IPS-18c (cell line): ENCODE measurements around the gene MYO18A.

Source experiments
- H3K4me3 ChIP-seq: 2 replicates; pipeline ENCODE4 v1.7.0; 2013; ENCODE audit warnings: low read depth, mild to moderate bottlenecking, low read length, moderate library complexity; ENCODE audit not compliant: insufficient read depth
- H3K9me3 ChIP-seq: one replicate; pipeline ENCODE4 v1.6.1; 2013; ENCODE audit warnings: mild to moderate bottlenecking, low read length, moderate library complexity; ENCODE audit not compliant: control insufficient read depth, insufficient read depth

Gene MYO18A

GRCh38 chr17:29197516-29198272 is 17.5 kb upstream of the MYO18A start:
- H3K4me3 ChIP-seq, result no peak overlapping the region
- H3K9me3 ChIP-seq, result no peaks in the 10 kb centered on the region

- Histone ChIP-seq H3K4me3 (no peak overlapping the region), H3K9me3 (no peaks in the 10 kb centered on the region)
These were observed 16.7 kb upstream of the MYO18A start for GRCh38 chr17:29196769-29197515.

GRCh38 chr17:29195465-29196081 is 15.4 kb upstream of the MYO18A start:
- Histone ChIP-seq H3K4me3 (no peak overlapping the region), H3K9me3 (no peaks in the 10 kb centered on the region)

- no peaks in the 10 kb centered on the region for H3K9me3 ChIP-seq
- H3K4me3 ChIP-seq, result no peak overlapping the region
These were observed 14.5 kb upstream of the MYO18A start for GRCh38 chr17:29194669-29195068.

- Histone ChIP-seq H3K9me3 (no peaks in the 10 kb centered on the region), H3K4me3 (no peak overlapping the region)
These were observed 12.9 kb upstream of the MYO18A start for GRCh38 chr17:29193146-29193545.

GRCh38 chr17:29190592-29191207 is 10.5 kb upstream of the MYO18A start:
- Histone ChIP-seq H3K9me3 (no peaks in the 10 kb centered on the region), H3K4me3 (no peak overlapping the region)

GRCh38 chr17:29190039-29190438 is 9.8 kb upstream of the MYO18A start:
- Histone ChIP-seq H3K9me3 (no peaks in the 10 kb centered on the region), H3K4me3 (no peak overlapping the region)

GRCh38 chr17:29189355-29189754 is 9.2 kb upstream of the MYO18A start:
- Histone ChIP-seq H3K4me3 (no peak overlapping the region), H3K9me3 (no peaks in the 10 kb centered on the region)

GRCh38 chr17:29181226-29181625 is 1.0 kb upstream of the MYO18A start:
- Histone ChIP-seq H3K4me3 (no peak overlapping the region), H3K9me3 (peaks cover 2% of the 10 kb centered on the region)

- H3K4me3 ChIP-seq, result peak overlapping the region; percentile 66
- H3K9me3 ChIP-seq, result peaks cover 2% of the 10 kb centered on the region
These were observed 576 bp upstream of the MYO18A start for GRCh38 chr17:29180788-29181160.

- Histone ChIP-seq H3K4me3 (peak overlapping the region; percentile 66), H3K9me3 (peaks cover 2% of the 10 kb centered on the region)
These were observed 765 bp downstream of the MYO18A start for GRCh38 chr17:29179232-29180033.

GRCh38 chr17:29178750-29179231 is 1.4 kb downstream of the MYO18A start:
- Histone ChIP-seq H3K9me3 (peaks cover 2% of the 10 kb centered on the region), H3K4me3 (peak overlapping the region; percentile 66; the same call in 1 of the 2 replicates)

GRCh38 chr17:29177871-29178749 is 2.1 kb downstream of the MYO18A start:
- H3K9me3 ChIP-seq, result peaks cover 2% of the 10 kb centered on the region
- H3K4me3 ChIP-seq, result peak overlapping the region; percentile 66; the same call in 1 of the 2 replicates

- Histone ChIP-seq H3K4me3 (no peak overlapping the region), H3K9me3 (peaks cover 2% of the 10 kb centered on the region)
These were observed 2.7 kb downstream of the MYO18A start for GRCh38 chr17:29177541-29177870.

- peaks cover 2% of the 10 kb centered on the region for H3K9me3 ChIP-seq
These were observed 3.4 kb downstream of the MYO18A start for GRCh38 chr17:29176558-29177351.

More at GRCh38 chr17:29176558-29177351, 3.4 kb downstream of the MYO18A start:
- peak overlapping the region; percentile 55 for H3K4me3 ChIP-seq
